Sigmoid colon (tissue), 7 donors: ENCODE data around the gene ICA1L. TPM values are rescaled to one million over a fixed set of nuclear protein-coding genes. Genes with fewer than 3 reads are reported as not detected.

Experiments used
- DNase-seq: peaks from one replicate; pipeline ENCODE4 v3.0.0-alpha.2; 2019
- H3K27ac ChIP-seq, 4 donors: fragments of 200-600 bp; sonication (generic); one replicate each; pipeline ENCODE4 v1.5.1; 2016 to 2019; ENCODE audit warnings: mild to moderate bottlenecking in 1 of 4
- H3K27me3 ChIP-seq, 3 donors: fragments of 200-600 bp; sonication (generic); one replicate each; pipeline ENCODE4 v1.5.1; 2019; ENCODE audit warnings: mild to moderate bottlenecking in 1 of 3
- H3K36me3 ChIP-seq, 4 donors: fragments of 200-600 bp; sonication (generic); one replicate each; pipeline ENCODE4 v1.5.1; 2016 to 2019
- H3K4me1 ChIP-seq, 4 donors: fragments of 200-600 bp; sonication (generic); one replicate each; pipeline ENCODE4 v1.5.1; 2017 to 2019
- H3K4me3 ChIP-seq, 4 donors: fragments of 200-600 bp; sonication (generic); one replicate each; pipeline ENCODE4 v1.5.1; 2017 to 2019; ENCODE audit warnings: mild to moderate bottlenecking in 2 of 4, moderate library complexity in 1 of 4
- H3K9me3 ChIP-seq, 4 donors: fragments of 200-600 bp in 3 of 4; sonication (generic) in 3 of 4; one replicate each; pipeline versions ENCODE4 v1.5.1 to v1.6.1; 2013 to 2019
- EP300 ChIP-seq, 4 donors: sonication (generic); formaldehyde crosslinking; IDR thresholded peaks; one replicate each; pipeline ENCODE4 v1.6.1; 2017; ENCODE audit warnings: antibody characterized with exemption in 4 of 4
- POLR2A ChIP-seq, 2 donors: fragments of 450-650 bp; IDR thresholded peaks; one replicate each; pipeline ENCODE4 v1.6.1; 2016; ENCODE audit warnings: antibody characterized with exemption in 2 of 2, mild to moderate bottlenecking in 2 of 2, moderate library complexity in 2 of 2
- POLR2AphosphoS5 ChIP-seq, 4 donors: sonication (generic); formaldehyde crosslinking; IDR thresholded peaks; one replicate each; pipeline ENCODE4 v1.6.1; 2017; ENCODE audit warnings: antibody characterized with exemption in 4 of 4
- WGBS, 2 donors: extraction: QIAGEN DNeasy Blood & Tissue Kit; methylation state at CpG; one replicate each; pipeline ENCODE4 v1.1.7; 2013; 5-methylcytosine and 5-hydroxymethylcytosine counted together
- intact Hi-C: fragments of 100-400 bp; cut with DNase I; formaldehyde crosslinking; loops from one replicate; pipeline ENCODE4 v1.15.1; 2023
- polyA plus RNA-seq, 3 donors: library from polyadenylated mRNA; stranded (reverse); fragments of 200-250 nt; gene quantifications; one replicate each; pipeline ENCODE4 v1.2.3, GENCODE V29; 2013
- total RNA-seq, 4 donors: library from RNA; depleted of rRNA; stranded (reverse); fragments of >200 nt; gene quantifications; one replicate each; pipeline ENCODE4 v1.1.0, GENCODE V29; 2016
- TF ChIP-seq, protein P1 (sequence below), 4 experiments: fragments of 450-650 bp in 3 of 4; fragments of 200-600 bp in 1 of 4; IDR thresholded peaks; one replicate each; pipeline ENCODE4 v1.5.1; 2016 to 2019; ENCODE audit warnings: antibody characterized with exemption in 4 of 4, mild to moderate bottlenecking in 3 of 4, moderate library complexity in 2 of 4
- donor health status: healthy with polysubstance abuse.
- donor health status: Bipolar disorder and iron deficiency.
- donor health status: healthy.

The ICA1L gene
- total and polyA plus RNA-seq, 7 donors: 0.46 to 28.8 (median 15.7) TPM

DNA sequence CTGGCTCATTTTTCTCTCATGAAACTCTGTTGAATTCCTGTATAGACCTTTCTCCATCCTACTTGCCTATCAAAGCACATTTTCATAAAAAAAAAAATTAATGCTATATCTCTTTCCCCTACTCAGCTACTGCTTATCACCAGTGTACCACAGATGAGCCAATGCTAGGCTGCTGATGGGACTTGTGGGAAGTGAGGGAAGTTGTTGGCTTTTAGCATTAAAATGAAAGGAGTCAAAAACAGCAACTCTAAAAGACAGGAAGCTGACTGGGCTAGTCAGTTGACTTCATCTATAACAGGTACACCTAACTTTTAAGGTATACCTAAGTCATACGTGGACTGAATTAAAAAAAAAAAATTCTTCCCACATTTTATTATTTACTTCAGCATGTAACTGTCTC, 134.7 kb downstream of the ICA1L start:
- 90 to 94% methylated on average over 1 of the region's 1 CpG for WGBS, 2 donors
- H3K9me3 ChIP-seq: peaks cover 0 to 4% (median 2%) of the 10 kb centered on the region in 4 donors
- H3K36me3 ChIP-seq: peaks cover 0 to 5% (median 0%) of the 10 kb centered on the region in 4 donors
- H3K4me3 ChIP-seq: no peak overlapping the region
- DNase-seq: no peak
- no peaks in the 10 kb centered on the region for H3K27me3 ChIP-seq
- no peaks in the 10 kb centered on the region for H3K4me1 ChIP-seq
- intact Hi-C loops: no loop called here
- no peak overlapping the region for H3K27ac ChIP-seq
- TF ChIP-seq POLR2AphosphoS5 (IDR thresholded peaks at IDR 0.05) (no peak), EP300 (IDR thresholded peaks at IDR 0.05) (no peak), POLR2A (IDR thresholded peaks at IDR 0.05) (no peak)
- TF ChIP-seq, protein P1, sequence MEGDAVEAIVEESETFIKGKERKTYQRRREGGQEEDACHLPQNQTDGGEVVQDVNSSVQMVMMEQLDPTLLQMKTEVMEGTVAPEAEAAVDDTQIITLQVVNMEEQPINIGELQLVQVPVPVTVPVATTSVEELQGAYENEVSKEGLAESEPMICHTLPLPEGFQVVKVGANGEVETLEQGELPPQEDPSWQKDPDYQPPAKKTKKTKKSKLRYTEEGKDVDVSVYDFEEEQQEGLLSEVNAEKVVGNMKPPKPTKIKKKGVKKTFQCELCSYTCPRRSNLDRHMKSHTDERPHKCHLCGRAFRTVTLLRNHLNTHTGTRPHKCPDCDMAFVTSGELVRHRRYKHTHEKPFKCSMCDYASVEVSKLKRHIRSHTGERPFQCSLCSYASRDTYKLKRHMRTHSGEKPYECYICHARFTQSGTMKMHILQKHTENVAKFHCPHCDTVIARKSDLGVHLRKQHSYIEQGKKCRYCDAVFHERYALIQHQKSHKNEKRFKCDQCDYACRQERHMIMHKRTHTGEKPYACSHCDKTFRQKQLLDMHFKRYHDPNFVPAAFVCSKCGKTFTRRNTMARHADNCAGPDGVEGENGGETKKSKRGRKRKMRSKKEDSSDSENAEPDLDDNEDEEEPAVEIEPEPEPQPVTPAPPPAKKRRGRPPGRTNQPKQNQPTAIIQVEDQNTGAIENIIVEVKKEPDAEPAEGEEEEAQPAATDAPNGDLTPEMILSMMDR (IDR thresholded peaks at IDR 0.05): no peak

DNA sequence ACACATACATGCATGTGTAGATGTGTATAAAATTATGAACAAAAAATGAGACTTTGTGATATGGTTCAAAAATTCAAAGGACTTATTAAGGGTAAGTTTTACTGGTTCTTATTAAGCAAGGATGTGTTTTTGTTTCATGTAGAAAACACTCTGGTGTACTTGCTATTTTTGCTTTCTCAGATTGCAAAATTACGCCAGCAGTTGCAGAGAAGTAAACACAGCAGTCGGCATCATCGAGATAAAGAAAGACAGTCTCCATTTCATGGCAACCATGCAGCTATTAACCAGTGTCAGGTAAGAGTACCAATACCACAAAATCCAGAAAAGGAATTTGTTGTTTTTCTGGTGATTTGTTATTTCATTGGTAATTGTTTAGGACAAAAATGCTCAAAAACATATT, 145.5 kb downstream of the ICA1L start:
- no peak for DNase-seq
- Histone ChIP-seq H3K4me1 (no peaks in the 10 kb centered on the region), H3K27me3 (no peaks in the 10 kb centered on the region), H3K27ac (no peak overlapping the region), H3K9me3 (no peaks in the 10 kb centered on the region), H3K4me3 (no peak overlapping the region), H3K36me3 (peaks cover 0 to 15% (median 0%) of the 10 kb centered on the region in 4 donors)
- 95 to 99% methylated on average over 3 of the region's 3 CpGs for WGBS, 2 donors
- TF ChIP-seq, protein P1 (IDR thresholded peaks at IDR 0.05): no peak
- TF ChIP-seq POLR2AphosphoS5 (IDR thresholded peaks at IDR 0.05) (no peak), POLR2A (IDR thresholded peaks at IDR 0.05) (no peak), EP300 (IDR thresholded peaks at IDR 0.05) (no peak)
- intact Hi-C loops: no loop called here

DNA sequence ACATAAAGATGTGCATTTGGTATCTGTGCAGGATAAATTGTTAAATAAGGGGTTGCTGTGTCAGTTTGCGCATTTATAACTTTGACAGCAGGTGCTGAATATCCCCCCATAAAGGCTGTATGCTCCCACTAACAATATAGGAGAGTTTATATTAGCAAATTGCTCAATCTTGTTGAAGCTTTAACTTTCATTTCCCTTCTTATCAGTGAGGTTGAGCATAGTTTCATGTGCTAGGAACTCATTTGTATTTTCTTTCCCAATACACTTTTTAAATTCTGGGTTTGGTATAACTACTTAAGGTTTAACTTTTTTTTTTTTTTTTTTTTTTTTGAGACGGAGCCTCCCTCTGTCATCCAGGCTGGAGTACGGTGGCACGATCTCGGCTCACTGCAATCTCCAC, 147.8 kb downstream of the ICA1L start:
- Histone ChIP-seq H3K4me1 (peaks cover 0 to under 1% (median under 1%) of the 10 kb centered on the region in 4 donors), H3K36me3 (peaks cover 0 to 15% (median 0%) of the 10 kb centered on the region in 4 donors), H3K4me3 (no peak overlapping the region), H3K27ac (no peak overlapping the region), H3K9me3 (no peaks in the 10 kb centered on the region), H3K27me3 (no peaks in the 10 kb centered on the region)
- TF ChIP-seq POLR2A (IDR thresholded peaks at IDR 0.05): no peak
- 95 to 99% methylated on average over 5 of the region's 5 CpGs for WGBS, 2 donors
- intact Hi-C loops: no loop called here
- DNase-seq: no peak

Other genes starting within 250 kb of the ICA1L start
- 1 to 10 TPM; 3.7 to 8.9 (median 6.2) TPM for gene FAM117B, start 236.8 kb downstream of the ICA1L start, total RNA-seq
- 1 to 10 TPM; 3.6 to 6.3 (median 4.6) TPM for gene FAM117B, start 236.8 kb downstream of the ICA1L start, polyA plus RNA-seq
- gene WDR12, start 39.9 kb upstream of the ICA1L start, total RNA-seq: 10 to 100 TPM in 2 of 4 donors, 1 to 10 TPM in 2; 3.3 to 23.0 (median 10.9) TPM
- gene WDR12, start 39.9 kb upstream of the ICA1L start, polyA plus RNA-seq: 10 to 100 TPM; 16.4 to 20.4 (median 20.1) TPM
- gene CARF, start 40.5 kb upstream of the ICA1L start, total RNA-seq: 10 to 100 TPM; 15.9 to 23.5 (median 18.9) TPM
- 1 to 10 TPM; 2.3 to 2.8 (median 2.4) TPM for gene CARF, start 40.5 kb upstream of the ICA1L start, polyA plus RNA-seq
- gene NBEAL1, start 143.1 kb upstream of the ICA1L start, total RNA-seq: 10 to 100 TPM; 22.7 to 39.1 (median 25.8) TPM
- 1 to 10 TPM; 8.5 to 9.7 (median 9.0) TPM for gene NBEAL1, start 143.1 kb upstream of the ICA1L start, polyA plus RNA-seq